T-helper 1 cell (primary cell): Measurements from ENCODE around the gene CAMK1D.
"Not testable (repeated sequence)": the region's sequence is repeated elsewhere in the genome, so short reads cannot be mapped to it uniquely, and the experiment has no call there.

Experiments used
- DNase-seq, 5 donors: peaks; one replicate each; pipeline ENCODE4 v3.0.0-alpha.2; 2012 to 2020
- total RNA-seq, 4 donors: gene quantifications; one replicate each; lab custom pipeline; 2026; lab: John Stamatoyannopoulos, UW

Gene CAMK1D
- 38.2 to 51.9 (median 42.9) reads per million in 4 donors for total RNA-seq

DNA sequence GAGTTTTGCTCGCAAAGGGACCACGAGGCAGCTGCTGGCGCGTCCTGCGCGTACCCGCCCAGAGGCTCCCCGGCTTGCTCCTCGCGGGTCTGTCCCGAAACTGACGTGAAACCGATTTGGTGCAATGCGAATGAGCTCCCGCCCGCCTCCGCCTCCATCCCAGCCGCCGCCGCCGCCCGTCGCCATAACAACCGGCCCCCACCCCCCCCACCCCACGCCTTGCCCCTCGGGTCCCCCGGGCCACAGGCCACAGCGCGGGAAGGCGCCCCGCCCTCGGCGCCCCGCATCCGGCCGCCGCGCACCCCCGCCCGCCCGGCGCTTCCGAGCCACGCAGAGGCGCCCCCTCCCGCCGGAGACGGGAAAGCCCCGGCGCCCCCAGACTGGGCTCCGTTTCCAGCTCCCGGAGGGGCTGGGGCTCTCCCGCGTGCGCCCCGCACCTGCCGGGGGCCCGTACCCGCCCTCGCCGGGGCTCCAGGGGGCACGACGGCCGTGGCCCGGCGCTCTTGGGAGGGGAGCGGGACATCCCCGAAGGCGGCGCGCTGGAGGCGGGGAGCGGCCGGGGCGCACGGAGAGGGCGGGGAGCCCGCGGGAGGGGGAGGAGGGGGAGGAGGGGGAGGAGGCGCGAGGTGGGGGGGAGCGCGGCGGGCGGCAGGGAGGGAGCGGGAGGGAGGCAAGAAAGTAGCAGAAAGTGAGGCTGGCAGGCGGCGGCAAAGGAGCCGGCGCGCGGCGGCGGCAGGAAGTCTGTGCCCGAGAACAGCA is at the start of gene CAMK1D:
CAMK1D (plus strand) TSS at position 678 of the 759 bp plus-strand sequence.
- peak; percentile 83 to 95 (median 89) for DNase-seq

DNA sequence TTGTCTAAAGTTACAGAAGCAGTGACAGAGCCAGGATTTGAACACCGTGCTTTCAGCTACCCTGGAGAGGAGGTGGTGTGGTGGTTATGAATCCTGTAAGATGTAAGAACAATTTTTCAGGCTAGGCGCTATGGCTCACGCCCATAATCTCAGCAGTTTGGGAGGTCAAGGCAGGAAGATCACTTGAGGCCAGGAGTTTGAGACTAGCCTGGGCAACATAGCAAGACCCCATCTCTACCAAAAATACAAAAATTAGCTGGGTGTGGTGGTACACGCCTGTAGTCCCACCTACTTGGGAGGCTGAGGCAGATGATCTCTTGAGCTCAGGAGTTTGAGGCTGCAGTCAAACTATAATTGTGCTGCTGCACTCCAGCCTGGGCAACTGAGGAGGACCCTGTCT is 48.3 kb upstream of the CAMK1D start:
- DNase-seq, result not testable (repeated sequence)

- DNase-seq, result no peak
These were observed 41.3 kb upstream of the CAMK1D start for GRCh38 chr10:12308057-12308456.

- DNase-seq, result no peak
These were observed 40.5 kb upstream of the CAMK1D start for GRCh38 chr10:12308736-12309375.

GRCh38 chr10:12309783-12310182 is 39.6 kb upstream of the CAMK1D start:
- not testable (repeated sequence) for DNase-seq

DNA sequence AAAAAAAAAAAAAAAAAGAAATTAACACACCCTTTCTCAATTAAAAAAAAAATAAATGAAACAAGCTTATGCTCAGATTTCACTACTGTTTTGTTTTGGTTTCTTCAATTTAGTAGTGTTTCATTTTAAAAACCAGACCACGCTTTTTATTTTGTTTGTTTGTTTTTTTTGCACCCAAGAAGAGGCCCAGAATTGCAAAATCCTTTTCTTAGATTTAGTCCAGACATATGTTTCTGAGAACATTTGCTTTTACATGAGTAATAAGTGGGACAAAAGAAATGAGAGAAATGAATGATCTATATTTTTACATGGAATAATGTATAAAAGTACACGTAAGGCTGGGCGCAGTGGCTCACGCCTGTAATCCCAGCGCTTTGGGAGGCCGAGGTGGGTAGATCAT is 34.5 kb upstream of the CAMK1D start:
- no peak for DNase-seq

GRCh38 chr10:12319076-12319475 is 30.3 kb upstream of the CAMK1D start:
- no peak for DNase-seq

DNA sequence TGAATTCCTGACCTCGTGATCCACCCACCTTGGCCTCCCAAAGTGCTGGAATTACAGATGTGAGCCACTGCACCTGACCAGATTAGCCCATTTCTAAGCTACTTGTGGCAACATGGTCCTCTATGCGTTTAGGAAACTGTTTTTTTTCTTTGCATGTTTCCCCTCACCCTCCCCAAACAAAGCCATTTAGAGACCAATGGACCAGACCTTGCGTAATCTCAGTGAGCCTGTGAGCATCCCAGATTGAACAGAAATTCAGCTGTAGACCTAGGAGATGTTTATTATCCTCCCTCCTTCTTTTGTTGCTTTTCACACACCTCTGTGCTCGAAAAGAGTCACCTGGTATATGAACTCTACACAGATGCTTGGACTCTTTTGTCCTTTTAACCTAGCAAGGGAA is 28.5 kb upstream of the CAMK1D start:
- no peak for DNase-seq

DNA sequence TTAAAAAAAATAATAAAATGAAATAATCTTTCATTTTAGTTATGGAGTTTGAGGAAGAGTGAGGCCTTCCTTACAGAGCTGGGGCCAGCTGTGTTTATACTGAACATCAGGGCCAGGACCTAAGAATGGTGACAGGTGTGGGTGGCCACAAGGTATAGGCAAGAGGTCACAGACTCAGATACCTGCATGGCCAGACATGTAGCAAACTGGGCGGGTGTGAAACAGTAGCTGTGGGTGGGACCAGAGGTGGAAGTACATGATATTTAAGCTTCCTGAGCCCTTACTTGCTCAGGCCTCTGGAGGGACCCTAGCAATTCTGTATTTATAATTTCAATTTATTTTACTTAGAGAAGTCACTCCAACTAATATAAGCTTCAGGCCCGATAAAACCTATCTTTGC is 27.7 kb upstream of the CAMK1D start:
- DNase-seq, result no peak

DNA sequence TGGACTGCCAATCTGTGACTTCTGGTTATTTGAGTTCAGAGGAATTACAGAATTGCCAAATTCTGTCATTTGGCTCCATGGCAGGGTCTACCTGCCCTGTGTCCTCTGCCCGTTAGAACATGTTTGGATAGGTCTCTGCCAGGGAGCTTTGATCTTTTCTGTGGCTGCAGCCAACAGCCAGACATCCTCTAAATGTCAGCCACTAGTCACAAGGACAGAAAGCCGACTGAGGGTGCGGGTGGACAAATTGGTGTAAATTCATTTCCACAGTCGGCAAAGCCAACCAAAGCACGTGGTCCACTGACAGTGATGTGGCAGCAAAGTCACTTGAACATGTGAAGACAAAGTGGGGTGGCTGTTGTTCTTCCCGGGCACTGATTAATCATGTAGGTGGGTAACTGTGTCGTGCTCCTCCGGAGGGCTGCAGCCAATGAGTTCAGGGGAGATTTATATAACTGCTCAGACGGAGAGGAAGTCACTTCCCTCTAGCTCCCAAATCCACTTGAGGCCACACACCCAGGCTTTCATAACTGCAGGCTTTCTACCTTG is 26.7 kb upstream of the CAMK1D start:
- DNase-seq, result no peak

- DNase-seq, result no peak
These were observed 24.8 kb upstream of the CAMK1D start for GRCh38 chr10:12324530-12324929.

GRCh38 chr10:12327074-12327473 is 22.3 kb upstream of the CAMK1D start:
- DNase-seq, result no peak

DNA sequence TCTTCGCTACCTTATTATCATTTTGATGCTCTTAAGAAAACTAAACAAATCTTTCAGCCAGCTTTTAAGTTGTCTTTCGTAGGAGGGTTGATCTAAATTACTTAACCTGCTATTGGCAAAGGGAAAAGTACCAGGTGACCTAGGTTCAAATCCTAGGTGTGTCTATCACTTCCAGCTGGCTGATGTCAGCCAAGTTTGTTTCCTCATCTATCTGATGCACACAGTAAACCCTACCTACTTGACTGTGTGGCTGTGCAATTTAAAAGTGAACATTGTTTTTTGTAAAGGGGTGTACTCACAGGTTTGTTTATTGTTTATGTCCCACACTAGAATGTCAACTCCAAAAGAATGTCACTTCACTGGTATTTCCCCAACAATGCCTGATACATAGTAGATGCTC is 21.9 kb upstream of the CAMK1D start:
- DNase-seq, result no peak

GRCh38 chr10:12328312-12328711 is 21.0 kb upstream of the CAMK1D start:
- not testable (repeated sequence) for DNase-seq

- DNase-seq, result no peak
These were observed 16.6 kb upstream of the CAMK1D start for GRCh38 chr10:12332572-12333379.

- DNase-seq, result peak in 2 of 5 donors; percentile 8 to 44
These were observed 15.8 kb upstream of the CAMK1D start for GRCh38 chr10:12333380-12334185.

DNA sequence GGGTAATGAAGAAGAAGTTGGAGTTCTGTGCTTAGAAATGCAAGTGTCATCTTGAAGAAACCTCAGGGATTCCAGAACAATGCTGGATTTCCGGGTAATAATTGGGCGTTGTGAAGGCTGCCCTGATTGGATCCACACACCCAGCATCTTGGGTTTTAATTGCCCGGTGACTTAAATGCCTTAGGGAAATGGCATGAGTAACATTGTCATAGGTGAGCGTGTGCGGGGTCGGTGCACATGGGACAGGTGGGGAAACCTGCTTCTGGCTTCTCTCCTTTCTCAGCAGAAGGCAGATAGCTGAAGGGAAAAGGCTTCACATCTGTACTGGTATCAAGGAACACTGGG is 15.2 kb upstream of the CAMK1D start:
- no peak for DNase-seq

DNA sequence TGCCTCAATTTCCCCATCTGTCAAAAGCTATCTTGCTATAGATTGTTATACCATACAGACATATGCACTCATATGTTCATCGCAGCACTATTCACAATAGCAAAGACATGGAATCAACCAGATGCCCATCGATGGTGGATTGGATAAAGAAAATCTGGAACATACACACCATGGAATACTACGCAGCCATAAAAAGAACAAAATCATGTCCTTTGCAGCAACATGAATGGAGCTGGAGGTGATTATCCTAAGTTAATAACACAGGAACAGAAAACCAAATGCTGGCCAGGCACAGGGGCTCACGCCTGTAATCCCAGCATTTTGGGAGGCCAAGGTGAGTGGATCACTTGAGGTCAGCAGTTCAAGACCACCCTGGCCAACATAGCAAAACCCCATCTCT is 14.2 kb upstream of the CAMK1D start:
- not testable (repeated sequence) for DNase-seq

DNA sequence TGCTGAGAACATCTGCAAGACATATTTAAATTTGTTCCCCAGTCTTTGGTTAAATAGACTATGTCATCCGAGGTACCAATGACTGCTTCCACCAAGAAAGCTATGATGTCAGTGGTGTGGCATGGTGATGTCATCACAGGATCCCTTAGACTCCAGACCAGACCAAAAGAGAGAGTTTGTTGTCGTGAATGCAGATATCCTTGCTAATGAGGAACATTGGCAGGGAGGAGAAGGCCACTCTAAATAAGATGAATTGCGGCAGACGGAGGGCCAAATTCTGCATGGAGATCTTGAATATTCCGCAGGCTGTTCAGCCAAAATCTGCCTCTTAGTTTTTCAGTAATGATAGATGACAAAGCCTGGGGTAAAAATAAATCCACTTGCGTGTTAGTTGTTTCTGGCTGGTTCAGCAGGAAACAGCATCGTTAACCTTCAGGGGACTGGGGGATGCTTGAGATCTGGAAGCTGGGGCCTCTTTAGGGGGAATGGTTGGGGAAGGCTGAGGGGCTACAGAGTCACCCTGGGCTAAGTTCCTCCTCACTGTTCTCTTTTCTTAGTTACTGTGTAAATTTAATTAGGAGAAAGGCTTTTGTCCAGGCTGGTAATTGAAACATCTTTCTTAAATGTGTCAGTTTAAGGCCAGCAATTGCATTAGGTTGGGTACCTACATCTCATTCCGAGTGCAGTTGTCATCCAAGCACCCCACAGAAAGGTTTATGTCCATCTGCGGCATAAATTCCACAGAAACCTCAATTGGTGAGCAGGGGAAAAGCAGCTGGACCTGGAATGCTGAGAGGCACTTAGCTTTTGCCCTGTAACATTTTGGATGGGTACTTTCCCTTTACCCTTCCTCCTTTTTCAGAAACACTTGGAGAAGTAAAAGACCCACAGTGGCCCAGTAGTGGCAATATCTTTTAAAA is 11.6 kb upstream of the CAMK1D start:
- no peak for DNase-seq

- no peak for DNase-seq
These were observed 10.4 kb upstream of the CAMK1D start for GRCh38 chr10:12338981-12339380.

DNA sequence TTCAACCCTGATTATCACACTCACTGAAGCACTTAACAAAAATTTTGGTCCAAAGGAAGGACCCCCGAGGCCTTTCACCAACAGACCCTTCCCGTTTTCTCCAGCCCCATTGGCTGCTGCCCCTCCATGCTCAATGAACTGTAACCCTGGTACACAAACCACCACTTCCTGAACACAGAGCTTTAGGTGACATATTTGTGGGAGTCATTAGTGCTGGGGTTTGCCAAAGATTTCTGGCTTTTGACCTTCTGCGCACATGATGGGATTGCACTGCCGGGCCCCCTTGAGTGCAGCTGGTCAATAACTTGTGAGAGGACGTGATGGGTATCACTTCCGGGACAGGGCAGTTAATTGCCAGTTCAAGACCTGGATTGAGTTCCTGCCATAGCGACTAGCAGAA is 9.0 kb upstream of the CAMK1D start:
- no peak for DNase-seq
